Panc1 (cell line): ENCODE data around the gene MPO. TPM values are rescaled to one million over a fixed set of nuclear protein-coding genes. Genes with fewer than 3 reads are reported as not detected.

Experiments
- ATAC-seq: fragments of 200-7000 bp; cut with Tn5 transposase; 2 replicates; pipeline ENCODE4 v1.9.1; 2020; ENCODE audit warnings: mild to moderate bottlenecking, moderate library complexity
- BruUV-seq: library from RNA; stranded (reverse); fragments of 400-500 nt; replicated peaks from 2 replicates; lab custom pipeline; 2021; lab: Mats Ljungman, UMichigan
- CTCF ChIA-PET: fragments of 300-600 bp; sonication (Branson Sonifier 250); formaldehyde crosslinking; loops from one replicate; lab custom pipeline; 2022; ENCODE audit warnings: antibody characterized with exemption; lab: Charles Lee
- POLR2A ChIA-PET: fragments of 300-600 bp; sonication (Branson Sonifier 250); formaldehyde crosslinking; loops from one replicate; lab custom pipeline; 2022; ENCODE audit warnings: antibody characterized with exemption; lab: Charles Lee
- DNase-seq: peaks from one replicate; pipeline ENCODE4 v3.0.0-alpha.2; 2010; ENCODE audit warnings: low read depth, low spot score
- H3K27ac ChIP-seq: 2 replicates; pipeline ENCODE4 v1.5.1; 2011; ENCODE audit warnings: mild to moderate bottlenecking, low read length, inconsistent platforms
- H3K27me3 ChIP-seq: fragments of 200-500 bp; sonication (Bioruptor generic); 2 replicates; pipeline ENCODE4 v1.6.0; 2014; ENCODE audit warnings: low read length, inconsistent platforms; ENCODE audit not compliant: control insufficient read depth, insufficient read depth
- H3K36me3 ChIP-seq: fragments of 200-500 bp; sonication (Bioruptor generic); 2 replicates; pipeline ENCODE4 v1.5.1; 2014; ENCODE audit warnings: inconsistent platforms, mild to moderate bottlenecking, low read length, moderate library complexity; ENCODE audit not compliant: control insufficient read depth, insufficient read depth
- H3K4me1 ChIP-seq: 2 replicates; pipeline ENCODE4 v1.5.1; 2011; ENCODE audit warnings: inconsistent platforms, mild to moderate bottlenecking, low read length, moderate library complexity; ENCODE audit not compliant: control insufficient read depth, insufficient read depth
- H3K4me3 ChIP-seq, 2 experiments: 2 replicates each; pipeline ENCODE4 v1.5.1; 2011 to 2012; ENCODE audit warnings: low read depth in 2 of 2, low read length in 2 of 2, mild to moderate bottlenecking in 2 of 2, inconsistent platforms in 1 of 2, moderate library complexity in 1 of 2
- H3K9me3 ChIP-seq: fragments of 200-500 bp; sonication (Bioruptor generic); 2 replicates; pipeline ENCODE4 v1.5.1; 2014; ENCODE audit warnings: low read depth, mild to moderate bottlenecking, inconsistent platforms, low read length, moderate library complexity; ENCODE audit not compliant: control insufficient read depth, insufficient read depth
- POLR2AphosphoS5 ChIP-seq: IDR thresholded peaks from 2 replicates; pipeline ENCODE4 v1.6.1; 2012; ENCODE audit warnings: mild to moderate bottlenecking, low read depth, low read length, moderate library complexity
- REST ChIP-seq, 2 experiments: IDR thresholded peaks; 2 replicates each; pipeline ENCODE4 v1.6.1; 2011 to 2012; ENCODE audit warnings: low read depth in 2 of 2, control low read depth in 1 of 2, low read length in 1 of 2, mild to moderate bottlenecking in 1 of 2, moderate library complexity in 1 of 2; ENCODE audit not compliant: insufficient read depth in 1 of 2
- SIN3A ChIP-seq: IDR thresholded peaks from 2 replicates; pipeline ENCODE4 v1.6.1; 2012; ENCODE audit warnings: low read depth, mild to moderate bottlenecking, low read length, moderate library complexity, borderline replicate concordance; ENCODE audit not compliant: insufficient read depth
- TCF7L2 ChIP-seq: IDR thresholded peaks from 2 replicates; pipeline ENCODE4 v1.6.1; 2011; ENCODE audit warnings: mild to moderate bottlenecking, low read depth, low read length, inconsistent platforms
- in situ Hi-C: cut with HindIII; loops from 2 replicates; pipeline ENCODE4 v1.10.0; 2016; ENCODE audit warnings: low sequenced_read_pairs, low pct_unique_long_range_greater_than_20kb
- intact Hi-C: fragments of 100-400 bp; cut with micrococcal nuclease; formaldehyde crosslinking; loops from one replicate; pipeline ENCODE4 v1.10.0; 2022; ENCODE audit not compliant: unreplicated experiment
- total RNA-seq: library from RNA; stranded (reverse); gene quantifications from one replicate; pipeline ENCODE4 v1.2.1, GENCODE V29; 2021; ENCODE audit not compliant: unreplicated experiment
- TF ChIP-seq, protein P1 (sequence below): fragments of 450-650 bp; IDR thresholded peaks from 2 replicates; pipeline ENCODE4 v1.5.1; 2017; ENCODE audit warnings: mild to moderate bottlenecking

The MPO gene
- total RNA-seq, 1 experiment from 2014 or later = not detected

DNA sequence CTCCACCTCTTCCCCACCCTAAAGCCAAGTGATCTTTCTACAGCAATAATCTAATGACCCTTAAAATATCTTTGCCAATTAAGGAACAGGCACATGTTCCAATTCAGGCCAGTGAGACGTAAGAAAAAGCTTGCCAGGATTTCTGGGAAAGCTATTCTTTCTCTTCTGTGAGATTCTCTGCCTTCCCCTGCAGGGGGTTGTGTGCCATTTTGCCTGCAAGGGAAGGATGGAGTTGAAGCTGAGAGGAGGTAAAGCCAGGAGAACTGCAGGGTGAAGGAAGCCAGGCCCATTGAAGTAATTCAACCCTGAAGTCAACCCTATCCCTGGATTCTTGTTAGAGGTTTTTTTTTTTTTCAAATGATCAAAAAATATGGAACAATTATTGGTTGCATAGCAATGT is 51.4 kb downstream of the MPO start:
- TF ChIP-seq SIN3A (no peak), REST (IDR thresholded peaks at IDR 0.05; ENCODE audit: insufficient read depth in 1 of 2, low read depth in 2 of 2, low read length in 1 of 2) (no peak), TCF7L2 (no peak), POLR2AphosphoS5 (no peak)
- TF ChIP-seq, protein P1, sequence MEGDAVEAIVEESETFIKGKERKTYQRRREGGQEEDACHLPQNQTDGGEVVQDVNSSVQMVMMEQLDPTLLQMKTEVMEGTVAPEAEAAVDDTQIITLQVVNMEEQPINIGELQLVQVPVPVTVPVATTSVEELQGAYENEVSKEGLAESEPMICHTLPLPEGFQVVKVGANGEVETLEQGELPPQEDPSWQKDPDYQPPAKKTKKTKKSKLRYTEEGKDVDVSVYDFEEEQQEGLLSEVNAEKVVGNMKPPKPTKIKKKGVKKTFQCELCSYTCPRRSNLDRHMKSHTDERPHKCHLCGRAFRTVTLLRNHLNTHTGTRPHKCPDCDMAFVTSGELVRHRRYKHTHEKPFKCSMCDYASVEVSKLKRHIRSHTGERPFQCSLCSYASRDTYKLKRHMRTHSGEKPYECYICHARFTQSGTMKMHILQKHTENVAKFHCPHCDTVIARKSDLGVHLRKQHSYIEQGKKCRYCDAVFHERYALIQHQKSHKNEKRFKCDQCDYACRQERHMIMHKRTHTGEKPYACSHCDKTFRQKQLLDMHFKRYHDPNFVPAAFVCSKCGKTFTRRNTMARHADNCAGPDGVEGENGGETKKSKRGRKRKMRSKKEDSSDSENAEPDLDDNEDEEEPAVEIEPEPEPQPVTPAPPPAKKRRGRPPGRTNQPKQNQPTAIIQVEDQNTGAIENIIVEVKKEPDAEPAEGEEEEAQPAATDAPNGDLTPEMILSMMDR = no peak
- intact Hi-C loops (no loop called here), in situ Hi-C loops (no loop called here)
- H3K4me3 ChIP-seq = no peak overlapping the region
- no TSS peak for BruUV-seq
- DNase-seq (no peak), ATAC-seq (no peak)
- ChIA-PET POLR2A (interaction anchor here (0.6 kb wide), 1 partner anchor 22 kb away, joined by 3 read pairs; no protein-coding TSS in a partner anchor), CTCF (interaction anchor here (0.6 kb wide), 1 partner anchor 318 kb away, joined by 6 read pairs; no protein-coding TSS in a partner anchor)
- peaks cover under 1% of the 10 kb centered on the region for H3K27me3 ChIP-seq
- no peaks in the 10 kb centered on the region for H3K9me3 ChIP-seq
- no peaks in the 10 kb centered on the region for H3K36me3 ChIP-seq
- no peaks in the 10 kb centered on the region for H3K4me1 ChIP-seq
- H3K27ac ChIP-seq = no peak overlapping the region

GRCh38 chr17:58228679-58229078 is 52.1 kb downstream of the MPO start:
- Histone ChIP-seq H3K4me1 (no peaks in the 10 kb centered on the region), H3K27ac (no peak overlapping the region), H3K36me3 (no peaks in the 10 kb centered on the region), H3K4me3 (no peak overlapping the region), H3K9me3 (no peaks in the 10 kb centered on the region), H3K27me3 (no peaks in the 10 kb centered on the region; the same call in 1 of the 2 replicates)
- intact Hi-C loops = no loop called here
- BruUV-seq = no TSS peak
- no peak for ATAC-seq
- in situ Hi-C loops = no loop called here
- no peak for DNase-seq
- POLR2A ChIA-PET = no interaction called here
- TF ChIP-seq POLR2AphosphoS5 = no peak
- TF ChIP-seq TCF7L2 = no peak
- no peak for TF ChIP-seq REST (IDR thresholded peaks at IDR 0.05; ENCODE audit: insufficient read depth in 1 of 2, low read depth in 2 of 2, low read length in 1 of 2)
- TF ChIP-seq, protein P1 = no peak
- TF ChIP-seq SIN3A = no peak
- CTCF ChIA-PET = interaction anchor here (0.6 kb wide), 1 partner anchor 317 kb away, joined by 6 read pairs; no protein-coding TSS in a partner anchor
